Fibroblast of lung (primary cell): Measurements from ENCODE around the gene MLF2.

Experiments
- CTCF ChIP-seq, 2 donors: IDR thresholded peaks in 1 of 2; conservative IDR thresholded peaks in 1 of 2; 1 replicate in 1 of 2; 2 replicates in 1 of 2; pipeline ENCODE4 v1.5.1; 2011 to 2012; ENCODE audit warnings: low read length in 2 of 2, control low read depth in 1 of 2, inconsistent platforms in 1 of 2, low read depth in 1 of 2, mild to moderate bottlenecking in 1 of 2
- EZH2 ChIP-seq: IDR thresholded peaks from 2 replicates; pipeline ENCODE4 v1.5.1; 2012; ENCODE audit warnings: low read length, control low read depth, mild to moderate bottlenecking; ENCODE audit errors: missing control alignments

GRCh38 chr12:6767353-6768319 is 14.7 kb upstream of the MLF2 start:
- no peak for TF ChIP-seq CTCF (conservative IDR thresholded peaks at IDR 0.05 in 1 of 2, IDR thresholded peaks at IDR 0.05 in 1 of 2; ENCODE audit: low read depth in 1 of 2, low read length in 2 of 2)
- no peak for TF ChIP-seq EZH2
